HepG2 (cell line): ENCODE data around the gene ASZ1. TPM values are rescaled to one million over a fixed set of nuclear protein-coding genes. Genes with fewer than 3 reads are reported as not detected.

Source experiments
- ATAC-seq: fragments of 200-7000 bp; cut with Tn5 transposase; 3 replicates; pipeline ENCODE4 v1.9.1; 2020; ENCODE audit warnings: mild to moderate bottlenecking, moderate library complexity
- BruUV-seq: library from RNA; stranded (reverse); fragments of 400-500 nt; replicated peaks from 2 replicates; lab custom pipeline; 2021; lab: Mats Ljungman, UMichigan
- CTCF ChIA-PET: fragments of 300-600 bp; formaldehyde crosslinking; extraction: SDS; loops from one replicate; lab custom pipeline; 2021; ENCODE audit warnings: low total read pairs, inconsistent platforms, low intra/inter-chr PET ratio; lab: Yijun Ruan, JAX
- POLR2A ChIA-PET: fragments of 350-600 bp; sonication (Branson Sonifier 250); formaldehyde crosslinking; loops from one replicate; lab custom pipeline; 2020; ENCODE audit warnings: antibody characterized with exemption, inconsistent platforms; lab: Yijun Ruan, JAX
- DNase-seq: peaks from one replicate; pipeline ENCODE4 v3.0.0-alpha.2; 2015; ENCODE audit warnings: low spot score
- FAIRE-seq: peaks from 3 replicates; lab custom pipeline; 2011; peaks lifted over from hg19 to GRCh38; lab: Jason Lieb, UNC
- H2AFZ ChIP-seq: one replicate; pipeline ENCODE4 v1.6.1; 2011; ENCODE audit warnings: low read length, inconsistent platforms
- H3K27ac ChIP-seq: fragments of 300-600 bp; 3 replicates; pipeline ENCODE4 v1.8.0; 2011; ENCODE audit warnings: mixed run types, mild to moderate bottlenecking, mixed read lengths, low read length, inconsistent platforms; ENCODE audit not compliant: insufficient read depth; ENCODE audit errors: extremely low read length
- H3K27me3 ChIP-seq, 2 experiments: fragments of 200-600 bp in 1 of 2; 2 replicates in 1 of 2; 3 replicates in 1 of 2; pipeline versions ENCODE4 v1.6.0 to v1.8.0; 2011; ENCODE audit warnings: low read length in 2 of 2, mild to moderate bottlenecking in 2 of 2, moderate library complexity in 2 of 2, inconsistent platforms in 1 of 2; ENCODE audit not compliant: insufficient read depth in 2 of 2, control insufficient read depth in 1 of 2
- H3K36me3 ChIP-seq, 2 experiments: fragments of 200-600 bp in 1 of 2; replicated peaks in 1 of 2; 2 replicates in 1 of 2; 3 replicates in 1 of 2; pipeline versions ENCODE4 v1.5.1 to v1.8.0; 2011; ENCODE audit warnings: low read length in 2 of 2, inconsistent platforms in 1 of 2; ENCODE audit not compliant: insufficient read depth in 2 of 2, control insufficient read depth in 1 of 2
- H3K4me1 ChIP-seq: 2 replicates; pipeline ENCODE4 v1.5.1; 2012; ENCODE audit warnings: low read length, inconsistent platforms; ENCODE audit not compliant: insufficient read depth
- H3K4me2 ChIP-seq: 2 replicates; pipeline ENCODE4 v1.6.0; 2011; ENCODE audit warnings: low read depth, low read length, inconsistent platforms
- H3K4me3 ChIP-seq, 3 experiments: fragments of 200-600 bp in 1 of 3; sonication (generic), shearing (Covaris generic) in 1 of 3; replicated peaks in 1 of 3; 2 replicates each; pipeline ENCODE4 v1.5.1; 2011 to 2016; ENCODE audit warnings: low read length in 3 of 3, inconsistent platforms in 2 of 3, low read depth in 2 of 3, mild to moderate bottlenecking in 2 of 3, control low read depth in 1 of 3, mixed read lengths in 1 of 3; ENCODE audit not compliant: insufficient read depth in 1 of 3
- H3K79me2 ChIP-seq: one replicate; pipeline ENCODE4 v1.6.1; 2011; ENCODE audit warnings: low read length, inconsistent platforms; ENCODE audit not compliant: insufficient read depth
- H3K9ac ChIP-seq: 2 replicates; pipeline ENCODE4 v1.6.0; 2011; ENCODE audit warnings: mild to moderate bottlenecking, low read depth, low read length, inconsistent platforms; ENCODE audit not compliant: insufficient read depth
- H3K9me3 ChIP-seq: 2 replicates; pipeline ENCODE4 v1.5.1; 2012; ENCODE audit warnings: mild to moderate bottlenecking, low read length
- H4K20me1 ChIP-seq: 2 replicates; pipeline ENCODE4 v1.6.0; 2011; ENCODE audit warnings: inconsistent platforms, mild to moderate bottlenecking, low read length, moderate library complexity; ENCODE audit not compliant: insufficient read depth
- AKAP8 ChIP-seq: sonication (generic); formaldehyde crosslinking; IDR thresholded peaks from 2 replicates; pipeline ENCODE4 v1.5.1; 2020; ENCODE audit warnings: mild to moderate bottlenecking, missing genetic modification reagents
- CEBPZ ChIP-seq: IDR thresholded peaks from 2 replicates; pipeline ENCODE4 v1.6.1; 2012; ENCODE audit warnings: low read length, improper control_type of control experiment
- GATAD2A ChIP-seq: IDR thresholded peaks from 2 replicates; pipeline ENCODE4 v1.6.1; 2016
- SMYD3 ChIP-seq: sonication (generic); formaldehyde crosslinking; IDR thresholded peaks from 2 replicates; pipeline ENCODE4 v1.8.1; 2023; ENCODE audit warnings: mild to moderate bottlenecking, missing genetic modification reagents
- SRSF1 ChIP-seq: fragments of 200-400 bp; formaldehyde crosslinking; optimal IDR thresholded peaks from 2 replicates; pipeline ENCODE3; 2017; ENCODE audit warnings: mild to moderate bottlenecking, low read depth, low read length, moderate library complexity
- STAG1 ChIP-seq: sonication (generic); formaldehyde crosslinking; IDR thresholded peaks from 2 replicates; pipeline ENCODE4 v1.4.0; 2020; ENCODE audit warnings: missing genetic modification reagents
- TEAD3 ChIP-seq: optimal IDR thresholded peaks from 2 replicates; pipeline ENCODE3; 2016; ENCODE audit warnings: borderline replicate concordance
- TFDP2 ChIP-seq: sonication (generic); formaldehyde crosslinking; IDR thresholded peaks from 2 replicates; pipeline ENCODE4 v1.4.0; 2020; ENCODE audit warnings: missing genetic modification reagents
- U2AF2 ChIP-seq: fragments of 200-400 bp; formaldehyde crosslinking; IDR thresholded peaks from 2 replicates; pipeline ENCODE4 v1.6.1; 2017; ENCODE audit warnings: low read depth, mild to moderate bottlenecking, low read length
- ZBTB14 ChIP-seq: sonication (generic); formaldehyde crosslinking; IDR thresholded peaks from 2 replicates; pipeline ENCODE4 v1.4.0; 2020; ENCODE audit warnings: missing genetic modification reagents
- ZNF205 ChIP-seq: IDR thresholded peaks from 2 replicates; pipeline ENCODE4 v1.6.1; 2018; ENCODE audit warnings: missing biosample characterization, missing genetic modification reagents
- ZNF232 ChIP-seq: sonication (generic); formaldehyde crosslinking; IDR thresholded peaks from 2 replicates; pipeline ENCODE4 v1.4.0; 2020; ENCODE audit warnings: missing genetic modification reagents, borderline replicate concordance
- ZNF296 ChIP-seq: sonication (generic); formaldehyde crosslinking; conservative IDR thresholded peaks from 2 replicates; pipeline ENCODE4 v1.5.0; 2020; ENCODE audit warnings: mild to moderate bottlenecking, missing genetic modification reagents
- ZNF317 ChIP-seq: sonication (generic); formaldehyde crosslinking; IDR thresholded peaks from 2 replicates; pipeline ENCODE4 v1.5.0; 2020; ENCODE audit warnings: mild to moderate bottlenecking, missing genetic modification reagents
- in situ Hi-C: cut with HindIII; loops from 2 replicates; pipeline ENCODE4 v1.10.0; 2017; ENCODE audit warnings: low pct_unique_long_range_greater_than_20kb; ENCODE audit not compliant: extremely low pct_ligation_motif_present
- intact Hi-C: fragments of 100-400 bp; cut with micrococcal nuclease; formaldehyde crosslinking; loops from one replicate; pipeline ENCODE4 v1.10.0; 2022; ENCODE audit not compliant: unreplicated experiment
- polyA plus RNA-seq, 8 experiments: library from polyadenylated mRNA; depleted of rRNA in 3 of 8; stranded (reverse) in 7 of 8; unstranded in 1 of 8; fragments of >200 nt; fragmentation: Illumina TruSeq in 4 of 8; extraction: Trizol in 4 of 8; gene quantifications; 2 replicates each; pipeline versions ENCODE4 v1.2.1 to v1.2.3, GENCODE V29; 2011 to 2016; ENCODE audit warnings: low read depth in 4 of 8, missing spikeins in 1 of 8, mixed read lengths in 1 of 8; ENCODE audit not compliant: insufficient read depth in 1 of 8
- total RNA-seq, 5 experiments: library from RNA; depleted of rRNA; stranded (reverse); fragments of >200 nt; fragmentation: Illumina TruSeq; extraction: Trizol; gene quantifications; 2 replicates each; pipeline ENCODE4 v1.2.3, GENCODE V29; 2016; ENCODE audit warnings: low read depth in 1 of 5

ASZ1 gene
- total and polyA plus RNA-seq, 2 of the 13 experiments (the other 11 are each of a cell fraction or from before 2014, with no cell fraction given), result not detected

- TF ChIP-seq CEBPZ, result no peak
- no peak for TF ChIP-seq SMYD3 (CRISPR knock-in tag)
- no peak for TF ChIP-seq SRSF1
- TF ChIP-seq ZNF232 (CRISPR knock-in tag), result no peak
- no peak for TF ChIP-seq STAG1 (CRISPR knock-in tag)
- no peak for TF ChIP-seq ZNF205 (CRISPR knock-in tag)
- TF ChIP-seq TFDP2, result no peak
Observed at GRCh38 chr7:117347480-117347879, 79.8 kb downstream of the ASZ1 start (continued).

GRCh38 chr7:117346161-117346560, 81.1 kb downstream of the ASZ1 start:
- H3K9me3 ChIP-seq, result no peaks in the 10 kb centered on the region
- no peak overlapping the region for H3K9ac ChIP-seq
- in situ Hi-C loops, result no loop called here
- no peak for FAIRE-seq
- TF ChIP-seq TEAD3 (CRISPR knock-in tag) (no peak), U2AF2 (no peak), AKAP8 (CRISPR knock-in tag) (no peak), GATAD2A (CRISPR knock-in tag) (no peak), ZNF317 (CRISPR knock-in tag) (no peak), ZNF296 (CRISPR knock-in tag) (no peak), ZBTB14 (CRISPR knock-in tag) (no peak)
- ChIA-PET CTCF (no interaction called here), POLR2A (no interaction called here)
- intact Hi-C loops, result no loop called here
- no peaks in the 10 kb centered on the region for H3K79me2 ChIP-seq
- no peaks in the 10 kb centered on the region; a peak in 1 of 5 replicates for H3K27me3 ChIP-seq
- DNase-seq, result no peak
- H3K4me3 ChIP-seq, result no peak overlapping the region
- no peak for ATAC-seq
- H2AFZ ChIP-seq, result no peak overlapping the region
- H3K27ac ChIP-seq, result no peak overlapping the region
- no peaks in the 10 kb centered on the region for H4K20me1 ChIP-seq
- H3K4me1 ChIP-seq, result no peaks in the 10 kb centered on the region
- BruUV-seq, result no TSS peak
- no peak overlapping the region for H3K4me2 ChIP-seq
- no peaks in the 10 kb centered on the region for H3K36me3 ChIP-seq
